CD4-positive, alpha-beta T cell treated with Interleukin-17A for 4 hours (primary cell): Measurements from ENCODE around the gene ZC3H6.
"Not testable (repeated sequence)": the region's sequence is repeated elsewhere in the genome, so short reads cannot be mapped to it uniquely, and the experiment has no call there.

ENCODE experiments used
- DNase-seq: peaks from one replicate; pipeline ENCODE4 v3.0.0-alpha.2; 2020; ENCODE audit warnings: mixed read lengths

Gene ZC3H6

DNA sequence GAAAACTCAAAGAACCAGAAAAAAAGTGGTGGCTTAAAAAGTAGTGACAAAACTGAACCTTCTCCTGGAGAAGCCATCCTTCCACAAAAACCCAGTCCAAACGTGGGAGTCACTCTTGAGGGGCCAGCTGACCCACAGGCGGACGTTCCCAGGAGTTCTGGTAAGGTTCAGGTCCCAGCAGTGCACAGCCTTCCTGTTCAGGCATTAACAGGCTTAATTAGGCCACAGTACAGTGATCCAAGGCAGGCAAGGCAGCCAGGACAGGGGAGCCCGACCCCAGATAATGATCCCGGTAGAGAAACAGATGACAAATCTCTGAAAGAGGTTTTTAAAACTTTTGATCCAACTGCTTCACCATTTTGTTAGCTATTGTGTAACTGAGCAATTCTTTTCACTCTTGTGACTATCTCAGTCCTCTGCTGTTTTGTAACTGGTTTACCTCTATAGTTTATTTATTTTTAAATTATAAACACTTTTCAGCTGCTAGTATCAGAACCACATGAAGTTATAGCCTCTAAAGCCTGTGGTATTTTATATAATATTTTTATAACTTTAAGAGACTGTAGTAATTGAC, 56.8 kb downstream of the ZC3H6 start:
- no peak for DNase-seq

- no peak for DNase-seq
These were observed 60.2 kb downstream of the ZC3H6 start for GRCh38 chr2:112335600-112335999.

- no peak for DNase-seq
These were observed 64.6 kb downstream of the ZC3H6 start for GRCh38 chr2:112339986-112340385.

DNA sequence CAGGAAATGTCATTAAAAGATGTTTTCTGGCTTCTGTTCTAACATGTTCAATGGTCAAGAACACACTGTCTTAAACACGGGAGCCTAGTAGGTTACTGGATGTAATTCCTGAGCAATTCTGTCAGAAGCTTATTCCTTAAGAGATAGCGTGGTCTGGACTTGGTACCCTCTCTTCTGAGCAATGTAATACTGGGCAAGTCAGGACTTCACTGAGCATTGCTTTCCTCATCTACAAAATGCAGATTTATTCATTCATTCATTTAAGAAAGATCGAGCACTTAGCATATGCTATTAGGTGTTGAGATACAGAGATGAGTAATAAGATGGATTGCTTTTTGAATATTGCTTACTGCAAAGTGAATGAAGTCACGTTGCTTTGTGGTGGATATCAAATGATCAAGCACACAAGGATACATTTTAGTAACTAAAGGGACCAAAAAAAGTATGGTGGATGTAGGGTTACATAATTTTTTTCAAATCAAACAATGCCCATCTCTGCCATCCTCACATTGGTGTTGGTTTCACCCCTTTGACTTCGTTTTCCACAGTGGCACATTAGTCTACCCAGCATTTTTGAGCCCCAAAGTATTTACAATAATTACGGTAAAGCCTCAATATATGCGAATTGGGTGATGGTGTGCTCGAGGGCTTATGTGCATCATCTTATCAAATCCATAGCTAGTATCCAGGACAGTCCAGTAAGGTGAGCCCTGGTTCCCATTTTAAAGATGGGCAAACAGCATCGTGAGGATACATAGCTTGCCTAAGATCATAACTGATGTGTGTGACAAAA, 65.3 kb downstream of the ZC3H6 start:
- DNase-seq = no peak

DNA sequence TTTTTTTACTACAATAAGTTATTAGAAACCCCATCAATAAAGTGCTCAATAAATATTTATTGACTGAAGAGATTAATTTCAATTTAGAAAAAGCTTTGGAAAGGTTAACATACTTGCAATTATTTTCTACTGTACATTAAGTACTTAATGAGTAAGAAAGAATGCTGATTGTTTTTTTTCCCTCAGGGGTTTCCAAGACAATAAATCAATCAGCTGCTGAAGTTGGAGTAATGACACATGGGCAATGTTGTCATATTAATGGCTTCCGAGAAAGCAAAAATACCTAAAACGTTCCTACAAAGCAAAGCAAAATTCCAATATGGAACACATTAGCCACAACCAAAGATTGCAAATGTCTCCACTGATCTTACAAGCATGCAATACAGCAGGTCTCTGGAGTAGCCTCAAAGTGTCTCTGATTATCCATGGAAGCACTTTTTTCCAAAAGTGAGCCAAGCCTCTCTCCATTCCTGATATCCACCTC, 66.7 kb downstream of the ZC3H6 start:
- no peak for DNase-seq

DNA sequence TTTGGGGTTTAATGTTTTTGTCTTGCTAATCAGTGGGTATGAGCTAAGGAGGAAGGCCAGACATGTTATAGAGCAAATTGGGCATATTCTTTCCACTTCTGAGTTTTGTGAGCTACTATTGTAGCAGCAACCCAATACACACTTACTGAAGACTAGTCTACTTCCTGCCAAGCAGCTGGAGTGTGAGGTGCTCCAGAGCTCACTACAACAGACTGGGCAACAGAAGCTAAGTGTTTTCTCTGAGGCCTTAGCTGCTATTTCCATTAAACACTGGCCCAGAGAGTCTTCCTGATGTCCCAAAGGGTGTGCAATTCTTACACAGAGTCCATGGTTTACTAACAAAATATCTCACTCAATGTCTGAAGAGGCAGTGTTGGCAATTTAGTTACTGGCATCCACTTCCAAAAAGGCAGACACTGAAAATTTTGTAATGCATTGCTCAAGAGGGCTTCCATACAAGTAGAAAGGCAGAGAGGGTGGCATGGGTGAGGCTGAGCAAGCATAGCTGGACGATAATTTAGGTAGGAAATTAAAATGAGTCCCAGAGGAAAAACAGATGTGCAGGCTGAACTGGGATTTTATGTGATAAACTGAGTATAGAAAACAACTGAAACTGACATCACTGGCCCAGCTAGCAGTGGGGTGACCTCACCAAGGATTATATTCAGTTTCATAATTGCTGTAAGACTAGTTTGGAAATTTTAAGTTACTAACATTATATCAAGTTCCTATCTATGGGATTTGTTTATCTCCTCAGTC, 68.6 kb downstream of the ZC3H6 start:
- DNase-seq = no peak

GRCh38 chr2:112345030-112346027, 69.9 kb downstream of the ZC3H6 start:
- no peak for DNase-seq

DNA sequence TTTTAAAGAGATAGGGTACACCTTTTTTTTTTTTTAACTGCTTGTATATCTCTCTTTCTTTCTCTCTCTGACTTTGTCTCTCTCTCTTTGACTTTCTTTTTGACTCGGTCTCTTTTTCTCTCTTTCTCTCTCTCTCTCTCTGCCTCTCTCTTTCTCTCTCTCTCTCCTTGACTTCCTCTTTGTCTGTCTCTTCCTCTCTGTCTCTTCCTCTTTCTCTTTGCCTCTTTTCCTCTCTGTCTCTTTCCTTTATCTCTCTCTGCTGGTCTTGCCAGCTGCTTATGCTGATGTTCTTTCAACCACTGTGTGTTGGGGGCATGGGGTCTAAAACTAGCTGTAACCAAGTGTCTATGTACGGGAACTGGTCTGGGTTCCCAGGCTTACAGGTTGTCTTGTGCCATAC, 76.9 kb downstream of the ZC3H6 start:
- DNase-seq = not testable (repeated sequence)

DNA sequence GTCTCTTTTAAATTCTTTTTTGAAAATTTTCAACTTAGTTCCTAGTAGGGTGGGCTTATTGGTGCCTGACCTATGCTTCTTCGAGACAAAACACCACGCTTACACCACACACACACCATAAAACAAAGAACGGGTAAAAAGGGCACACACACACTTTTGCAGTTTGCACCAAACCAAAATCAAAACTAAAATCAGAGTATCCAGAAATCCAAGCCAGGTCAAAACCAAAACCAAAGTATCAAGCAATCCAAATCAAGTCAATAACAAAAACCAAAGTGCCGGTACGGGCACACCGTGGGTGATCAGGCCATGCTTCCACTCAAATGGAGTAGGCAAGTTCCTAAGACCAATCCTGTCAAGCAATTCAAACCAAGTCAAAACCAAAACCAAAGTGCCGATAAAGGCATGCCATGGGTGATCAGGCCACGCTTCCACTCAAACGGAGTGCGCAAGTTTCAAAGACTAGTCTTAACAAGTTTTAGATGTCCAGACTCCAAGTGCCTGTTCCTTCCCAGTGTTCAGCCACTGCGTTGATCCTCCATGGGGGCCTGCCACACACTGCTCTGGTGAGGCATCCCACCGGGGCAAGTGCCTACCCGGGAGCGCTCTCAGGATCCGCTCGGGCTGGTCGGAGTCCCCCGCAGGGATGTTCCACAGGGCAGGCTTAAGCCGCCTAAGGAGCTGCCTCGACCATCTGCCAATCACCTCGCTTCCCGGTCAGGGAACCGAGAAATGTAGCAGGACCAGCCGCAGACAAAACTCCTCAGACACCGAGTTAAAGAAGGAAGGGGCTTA, 77.6 kb downstream of the ZC3H6 start:
- DNase-seq = not testable (repeated sequence)

DNA sequence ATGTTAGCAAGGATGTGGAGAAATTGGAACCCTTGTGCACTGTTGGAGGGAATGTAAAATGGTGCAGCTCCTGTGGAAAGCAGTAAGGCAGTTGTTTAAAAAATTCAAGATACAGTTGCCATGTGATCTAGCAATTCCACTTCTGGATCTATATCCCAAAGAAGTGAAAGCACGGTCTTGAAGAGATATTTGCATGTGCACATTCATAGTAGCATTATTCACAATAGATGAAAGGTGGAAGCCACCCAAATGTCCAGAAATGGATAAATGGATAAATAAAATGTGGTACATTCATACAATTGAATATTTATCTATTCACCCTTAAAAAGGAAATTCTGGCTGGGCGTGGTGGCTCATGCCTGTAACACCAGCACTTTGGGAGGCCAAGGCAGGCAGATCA, 78.9 kb downstream of the ZC3H6 start:
- not testable (repeated sequence) for DNase-seq

DNA sequence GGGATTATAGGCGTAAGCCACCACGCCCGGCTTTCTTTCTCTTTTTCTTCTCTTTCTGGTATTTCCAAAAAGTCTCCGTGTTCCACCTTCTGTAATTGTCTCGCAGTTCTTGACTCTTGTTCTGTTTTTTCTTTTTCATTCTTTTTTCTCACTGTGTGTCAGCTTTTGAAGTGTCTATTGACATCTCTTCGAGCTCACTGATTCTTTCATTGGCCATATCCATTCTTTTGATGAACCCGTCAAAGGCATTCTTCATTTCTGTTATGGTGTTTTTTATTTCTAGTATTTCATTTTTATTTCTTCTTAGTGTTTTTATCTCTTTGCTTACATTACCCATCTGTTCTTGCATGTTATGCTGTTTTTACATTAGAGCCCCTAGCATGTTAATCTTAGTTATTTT, 84.7 kb downstream of the ZC3H6 start:
- DNase-seq = not testable (repeated sequence)
